ENCODE measurements around the gene LAX1. TPM values are rescaled to one million over a fixed set of nuclear protein-coding genes. Genes with fewer than 3 reads are reported as not detected.
"Not testable (repeated sequence)": the region's sequence is repeated elsewhere in the genome, so short reads cannot be mapped to it uniquely, and the experiment has no call there.

LAX1 gene
- not detected in 2 replicates for polyA plus RNA-seq (2014; cell fraction: cytosol; rRNA removed)
- polyA plus RNA-seq (2014; cell fraction: nucleus; rRNA removed) = not detected in 2 replicates

DNA sequence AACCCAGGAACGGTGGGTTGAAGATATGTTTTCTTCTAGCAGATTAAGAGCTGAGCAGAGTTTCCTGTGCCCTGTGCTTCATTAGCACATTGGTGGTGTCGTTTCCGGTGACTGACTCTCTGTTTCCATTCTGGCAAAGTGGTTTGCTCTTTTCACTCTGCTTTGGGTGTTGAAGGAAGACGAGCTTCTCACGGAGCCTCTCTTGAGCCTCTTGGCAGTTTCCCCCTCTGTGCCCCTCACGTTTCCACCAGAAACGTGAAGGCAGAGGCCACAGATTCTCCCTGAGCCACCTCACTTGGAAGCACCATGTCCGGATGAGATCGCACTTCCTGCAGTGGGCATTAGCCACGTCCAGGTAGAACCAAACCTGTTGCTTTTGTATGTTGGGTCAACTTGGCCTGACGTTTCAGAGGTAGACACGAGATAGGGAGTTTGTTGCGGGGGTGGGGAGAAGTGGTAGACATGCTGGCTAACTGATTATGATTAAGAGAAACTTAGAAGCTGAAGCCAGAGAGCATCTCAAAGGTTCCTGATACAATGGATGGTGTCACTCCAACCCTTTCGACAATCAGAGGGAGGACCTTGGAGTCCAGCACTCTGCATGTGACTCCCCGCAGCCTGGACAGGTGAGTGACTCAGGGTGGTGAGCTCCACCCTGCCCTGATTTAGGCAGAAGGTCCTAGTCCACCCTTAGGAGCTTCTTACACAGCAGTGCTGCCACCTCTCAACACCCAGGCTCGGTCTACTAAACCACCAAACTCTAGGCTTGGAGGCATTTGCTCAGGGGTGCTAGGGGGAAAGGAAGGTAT, at the start of gene LAX1:
TSS of gene LAX1 (plus strand) at position 155 of the 809 bp plus-strand sequence. CDS start at position 538, 383 bp downstream.
- no peak for DNase-seq (ENCODE audit: low spot score)

DNA sequence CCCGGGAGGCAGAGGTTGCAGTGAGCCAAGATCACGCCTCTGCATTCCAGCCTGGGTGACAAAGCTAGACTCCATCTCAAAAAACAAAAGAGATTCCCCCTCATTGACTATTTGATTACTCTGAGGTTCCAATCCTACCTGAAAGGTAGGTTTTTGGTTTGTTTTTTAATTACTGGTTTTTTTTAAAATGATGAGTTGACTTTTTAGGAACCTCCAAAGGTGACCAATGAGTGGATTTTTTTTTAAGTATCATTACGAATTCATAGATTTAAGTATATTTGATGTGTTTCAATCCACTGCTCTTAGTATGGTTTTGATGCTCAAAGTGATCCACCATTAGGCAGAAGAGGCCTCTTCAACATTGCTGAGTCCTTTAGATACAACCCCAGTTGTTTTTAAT, 47.9 kb upstream of the LAX1 start:
- DNase-seq (ENCODE audit: low spot score) = no peak

- no peak for DNase-seq (ENCODE audit: low spot score)
Observed at GRCh38 chr1:203720242-203720641, 44.7 kb upstream of the LAX1 start.

DNA sequence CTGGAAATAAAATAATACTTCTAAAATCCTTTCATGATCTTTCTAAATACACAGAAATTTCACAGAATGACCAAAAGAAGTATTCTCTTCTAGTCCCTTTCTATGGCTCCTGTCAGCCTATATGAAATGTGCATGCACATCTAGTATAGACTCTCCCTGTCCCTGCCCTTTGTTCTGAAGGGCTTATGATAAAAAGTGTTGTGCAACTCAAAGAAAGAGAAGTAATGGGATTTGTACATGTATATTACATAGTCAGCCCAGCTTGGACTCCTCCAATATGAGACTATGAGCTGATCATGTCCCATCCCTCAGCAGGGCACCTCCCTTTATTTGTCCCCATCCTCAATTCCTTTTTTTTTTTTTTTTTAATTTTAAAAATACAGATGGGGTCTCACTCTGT, 42.1 kb upstream of the LAX1 start:
- no peak for DNase-seq (ENCODE audit: low spot score)

DNA sequence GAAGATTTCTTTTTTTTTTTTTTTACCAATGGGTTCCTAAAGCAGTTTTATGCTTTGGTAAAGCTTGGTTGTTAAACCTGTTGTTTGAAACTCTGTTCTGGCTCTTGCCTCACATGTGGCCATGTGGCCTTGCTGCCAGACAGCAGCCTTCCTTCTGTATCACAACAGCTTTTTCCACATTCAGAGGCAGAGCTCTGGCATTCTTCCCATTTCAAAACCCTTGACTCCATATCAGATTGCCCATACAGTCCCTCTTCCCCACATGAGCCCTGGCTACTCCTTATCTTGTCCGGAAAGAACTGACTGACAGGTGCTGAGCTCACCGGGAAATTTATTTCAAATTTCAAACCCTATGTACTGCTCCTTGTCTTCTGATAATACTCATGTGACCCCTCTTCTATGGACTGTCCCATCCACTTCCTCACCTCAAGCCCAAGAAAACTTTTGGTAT, 38.5 kb upstream of the LAX1 start:
- DNase-seq (ENCODE audit: low spot score) = no peak

GRCh38 chr1:203733009-203733863, 31.7 kb upstream of the LAX1 start:
- DNase-seq (ENCODE audit: low spot score) = no peak

DNA sequence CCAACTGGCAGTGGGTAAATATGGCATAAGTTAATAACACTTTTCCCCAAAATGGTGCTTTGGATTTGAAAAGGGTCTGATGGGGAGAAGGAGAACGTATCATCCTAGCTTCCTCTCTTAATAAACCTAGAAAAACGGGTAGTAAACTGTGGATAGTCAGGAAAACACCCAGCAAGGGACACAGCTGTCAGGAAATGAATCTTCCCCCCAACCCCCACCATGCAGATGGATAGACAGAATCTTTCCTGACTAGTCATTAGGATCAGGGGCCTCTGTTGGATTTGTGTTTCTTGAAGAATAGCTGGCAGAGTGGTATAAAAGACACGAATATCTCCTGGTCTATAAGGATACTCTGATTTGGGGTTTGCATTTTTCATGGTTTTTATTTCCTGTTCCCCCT, 22.5 kb upstream of the LAX1 start:
- DNase-seq (ENCODE audit: low spot score) = no peak

- DNase-seq (ENCODE audit: low spot score) = no peak
Observed at GRCh38 chr1:203743091-203743571, 21.9 kb upstream of the LAX1 start.

GRCh38 chr1:203744075-203744972, 20.7 kb upstream of the LAX1 start:
- no peak for DNase-seq (ENCODE audit: low spot score)

GRCh38 chr1:203746281-203746680, 18.7 kb upstream of the LAX1 start:
- DNase-seq (ENCODE audit: low spot score) = no peak

GRCh38 chr1:203751051-203751450, 13.9 kb upstream of the LAX1 start:
- DNase-seq (ENCODE audit: low spot score) = no peak

DNA sequence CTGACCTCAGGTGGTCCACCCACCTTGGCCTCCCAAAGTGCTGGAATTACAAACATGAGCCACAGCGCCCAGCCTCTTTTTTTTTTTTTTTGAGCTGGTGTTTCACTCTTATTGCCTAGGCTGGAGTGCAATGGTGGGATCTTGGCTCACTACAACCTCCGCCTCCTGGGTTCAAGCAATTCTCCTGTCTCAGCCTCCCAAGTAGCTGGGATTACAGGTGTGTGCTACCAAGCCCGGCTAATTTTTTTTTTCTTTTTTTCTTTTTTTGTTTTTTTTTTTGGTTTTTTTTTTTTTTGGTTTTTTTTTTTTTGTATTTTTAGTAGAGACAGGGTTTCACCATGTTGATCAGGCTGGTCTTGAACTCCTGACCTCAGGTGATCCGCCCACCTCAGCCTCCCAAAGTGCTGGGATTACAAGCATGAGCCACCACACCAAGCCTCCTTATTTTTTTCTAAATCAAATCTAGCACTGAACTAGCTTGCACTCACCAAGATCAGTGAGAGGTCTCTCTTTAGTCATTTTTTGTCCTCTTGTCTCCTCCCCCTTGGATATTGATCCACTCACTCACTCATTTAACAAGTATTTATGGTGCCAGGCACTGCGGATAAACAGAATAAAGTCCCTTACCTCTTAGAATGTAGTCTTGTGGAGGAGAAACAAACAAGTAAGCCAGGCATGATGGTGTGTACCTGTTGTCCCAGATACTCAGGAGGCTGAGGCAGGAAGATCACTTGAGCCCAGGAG, 13.2 kb upstream of the LAX1 start:
- DNase-seq (ENCODE audit: low spot score) = not testable (repeated sequence)

GRCh38 chr1:203754455-203754864, 10.5 kb upstream of the LAX1 start:
- DNase-seq (ENCODE audit: low spot score) = no peak

GRCh38 chr1:203756036-203756435, 8.9 kb upstream of the LAX1 start:
- DNase-seq (ENCODE audit: low spot score) = no peak

GRCh38 chr1:203758749-203759148, 6.2 kb upstream of the LAX1 start:
- DNase-seq (ENCODE audit: low spot score) = not testable (repeated sequence)

- DNase-seq (ENCODE audit: low spot score) = no peak
Observed at GRCh38 chr1:203760506-203760905, 4.5 kb upstream of the LAX1 start.

GRCh38 chr1:203761958-203762357, 3.0 kb upstream of the LAX1 start:
- DNase-seq (ENCODE audit: low spot score) = not testable (repeated sequence)

- no peak for DNase-seq (ENCODE audit: low spot score)
Observed at GRCh38 chr1:203763505-203763904, 1.5 kb upstream of the LAX1 start.

DNA sequence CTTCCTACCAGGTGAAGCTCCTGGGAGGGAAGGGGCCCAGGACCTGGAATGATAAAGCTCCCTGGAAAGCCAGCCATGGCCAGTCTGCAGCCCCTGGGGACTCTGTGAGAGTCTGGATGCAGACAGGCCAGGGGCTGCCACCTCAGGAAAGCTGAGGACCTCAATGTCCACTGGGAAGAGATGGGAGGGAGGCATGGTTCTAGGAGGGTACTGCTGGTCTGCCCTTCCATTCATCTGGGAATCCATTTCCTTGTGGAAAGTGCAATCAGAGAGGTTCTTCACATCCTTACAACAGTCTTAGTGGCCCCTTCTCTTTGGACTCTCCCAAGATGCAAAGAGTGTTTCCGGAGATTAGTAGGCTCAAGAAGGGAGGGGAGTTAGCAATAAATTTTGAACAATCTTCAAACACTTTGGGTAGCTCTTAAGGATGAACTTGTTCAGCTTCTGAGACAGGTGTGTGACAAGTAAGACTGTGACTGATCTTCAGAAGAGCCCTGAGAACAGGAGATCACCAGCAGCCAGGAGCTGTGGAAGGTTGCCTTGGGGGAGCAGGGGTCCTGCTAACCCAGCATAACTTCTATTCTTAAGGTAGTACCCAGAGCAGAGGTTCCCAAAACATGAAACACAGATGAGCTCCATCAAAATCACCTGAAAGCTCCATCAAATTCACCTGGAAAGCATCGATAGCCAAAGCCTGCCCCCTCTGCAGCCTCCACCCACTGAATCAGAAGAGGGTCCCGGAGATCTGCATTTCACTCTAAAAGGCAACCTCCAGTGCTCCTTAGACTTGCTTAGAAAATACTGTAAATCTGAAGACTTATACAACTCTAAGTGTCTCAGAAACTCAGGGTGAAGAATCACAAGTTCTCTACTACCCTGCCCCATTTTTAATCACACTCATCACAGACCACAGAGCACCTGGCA, 616 bp upstream of the LAX1 start:
- no peak for DNase-seq (ENCODE audit: low spot score)

All from SK-N-DZ (cell line).